Heart left ventricle (tissue), 13 donors: ENCODE results near the gene LSS.

Source experiments
- POLR2A ChIP-seq, 2 donors: fragments of 450-650 bp; IDR thresholded peaks; one replicate each; pipeline ENCODE4 v1.6.1; 2017; ENCODE audit warnings: antibody characterized with exemption in 2 of 2, mild to moderate bottlenecking in 2 of 2, moderate library complexity in 2 of 2
- TF ChIP-seq, protein P1 (sequence below), 12 donors: fragments of 200-600 bp; sonication (generic) in 4 of 12; IDR thresholded peaks; one replicate each; pipeline versions ENCODE4 v1.5.0 to v1.8.0; 2018 to 2022; ENCODE audit warnings: antibody characterized with exemption in 12 of 12, mild to moderate bottlenecking in 5 of 12
- donor health status: ischemic (EF 13 %, LVEDD 7.1; RV severe dilation, severe dysfunction).
- donor health status: DM: no; HTN: yes; CAD: no.
- donor health status: DM: no; HTN: no; CAD: no.
- donor health status: ischemic (EF 25% LVEDD 6.9; RV normal size, moderate dysfunction).
- donor health status: ischemic (EF 25% LVEDD 5.7; RV mildly dilated, moderate dysfunction).
- donor health status: ischemic (EF 35%, LVEDD 5.7; RV mildly dilated, moderate dysfunction).
- donor health status: nonischemic (EF 11% LVEDD 7.7; RV severe dilation, severe dysfunction).
- donor health status: DM: yes; HTN: yes; CAD: no.
- donor health status: PGD.
- donor health status: ischemic (EF 29% LVEDD 5.4; RV normal size, mild dysfunction).
- donor health status: nonischemic (EF 23%, LVEDD 6.1; RV moderate dilation, normal function).

DNA sequence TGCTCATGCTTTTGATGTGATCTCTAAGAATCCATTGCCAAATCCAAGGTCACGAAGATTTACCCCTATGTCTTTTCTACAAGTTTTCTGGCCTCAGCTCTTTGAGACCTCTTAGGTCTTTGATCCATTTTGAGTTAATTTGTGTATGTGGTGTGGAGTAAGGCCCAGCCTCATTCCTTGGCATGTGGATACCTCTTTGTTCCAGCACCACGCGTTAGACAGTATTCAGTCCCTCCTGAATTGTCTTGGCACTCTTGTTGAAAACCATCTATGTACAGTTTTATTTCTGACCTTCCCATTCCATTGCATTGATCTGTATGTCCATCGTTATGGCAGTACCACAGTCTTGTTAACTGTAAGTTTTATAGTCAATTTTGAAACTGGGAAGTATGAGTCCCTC is 65.2 kb downstream of the LSS start:
- TF ChIP-seq, protein P1, sequence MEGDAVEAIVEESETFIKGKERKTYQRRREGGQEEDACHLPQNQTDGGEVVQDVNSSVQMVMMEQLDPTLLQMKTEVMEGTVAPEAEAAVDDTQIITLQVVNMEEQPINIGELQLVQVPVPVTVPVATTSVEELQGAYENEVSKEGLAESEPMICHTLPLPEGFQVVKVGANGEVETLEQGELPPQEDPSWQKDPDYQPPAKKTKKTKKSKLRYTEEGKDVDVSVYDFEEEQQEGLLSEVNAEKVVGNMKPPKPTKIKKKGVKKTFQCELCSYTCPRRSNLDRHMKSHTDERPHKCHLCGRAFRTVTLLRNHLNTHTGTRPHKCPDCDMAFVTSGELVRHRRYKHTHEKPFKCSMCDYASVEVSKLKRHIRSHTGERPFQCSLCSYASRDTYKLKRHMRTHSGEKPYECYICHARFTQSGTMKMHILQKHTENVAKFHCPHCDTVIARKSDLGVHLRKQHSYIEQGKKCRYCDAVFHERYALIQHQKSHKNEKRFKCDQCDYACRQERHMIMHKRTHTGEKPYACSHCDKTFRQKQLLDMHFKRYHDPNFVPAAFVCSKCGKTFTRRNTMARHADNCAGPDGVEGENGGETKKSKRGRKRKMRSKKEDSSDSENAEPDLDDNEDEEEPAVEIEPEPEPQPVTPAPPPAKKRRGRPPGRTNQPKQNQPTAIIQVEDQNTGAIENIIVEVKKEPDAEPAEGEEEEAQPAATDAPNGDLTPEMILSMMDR (IDR thresholded peaks at IDR 0.05), result no peak
- no peak for TF ChIP-seq POLR2A (IDR thresholded peaks at IDR 0.05)
